GM12878 (cell line): ENCODE data around the gene KIAA1143. TPM values are rescaled to one million over a fixed set of nuclear protein-coding genes. Genes with fewer than 3 reads are reported as not detected.

Experiments
- ATAC-seq: fragments of 200-7000 bp; cut with Tn5 transposase; 3 replicates; pipeline ENCODE4 v1.9.1; 2020; ENCODE audit warnings: mild to moderate bottlenecking, moderate library complexity
- BruUV-seq: library from RNA; stranded (reverse); fragments of 400-500 nt; replicated peaks from 2 replicates; lab custom pipeline; 2021; lab: Mats Ljungman, UMichigan
- CTCF ChIA-PET: fragments of 300-600 bp; sonication (Branson Sonifier 250); formaldehyde crosslinking; extraction: SDS; loops from one replicate; lab custom pipeline; 2021; ENCODE audit warnings: inconsistent platforms; lab: Yijun Ruan, JAX
- POLR2A ChIA-PET: fragments of 350-600 bp; formaldehyde crosslinking; extraction: SDS; loops from one replicate; lab custom pipeline; 2021; ENCODE audit warnings: inconsistent platforms; lab: Charles Lee
- RAD21 ChIA-PET: fragments of 300-600 bp; sonication (Branson Sonifier 250); formaldehyde crosslinking; loops from one replicate; lab custom pipeline; 2023; ENCODE audit warnings: antibody characterized with exemption; ENCODE audit not compliant: unreplicated experiment; lab: Charles Lee
- SMC1A ChIA-PET: fragments of 300-600 bp; sonication (Branson Sonifier 250); formaldehyde crosslinking; loops from one replicate; lab custom pipeline; 2023; ENCODE audit not compliant: unreplicated experiment, uncharacterized antibody; lab: Charles Lee
- DNase-seq: peaks from one replicate; pipeline ENCODE4 v3.0.0-alpha.2; 2011; ENCODE audit warnings: low read depth, low spot score
- FAIRE-seq: peaks from 3 replicates; lab custom pipeline; 2011; peaks lifted over from hg19 to GRCh38; lab: Jason Lieb, UNC
- H2AFZ ChIP-seq: 2 replicates; pipeline ENCODE4 v1.6.0; 2011; ENCODE audit warnings: low read depth, low read length, control low read depth; ENCODE audit not compliant: control insufficient read depth
- H3K27ac ChIP-seq: 2 replicates; pipeline ENCODE4 v1.5.1; 2011; ENCODE audit warnings: control low read depth; ENCODE audit not compliant: control insufficient read depth, insufficient read depth
- H3K27me3 ChIP-seq, 2 experiments: replicated peaks in 1 of 2; 2 replicates each; pipeline versions ENCODE4 v1.6.0 to v1.6.1; 2011; ENCODE audit warnings: low read length in 1 of 2; ENCODE audit not compliant: control insufficient read depth in 2 of 2, insufficient read depth in 2 of 2
- H3K36me3 ChIP-seq, 2 experiments: 2 replicates each; pipeline ENCODE4 v1.5.1; 2011; ENCODE audit warnings: low read length in 1 of 2; ENCODE audit not compliant: control insufficient read depth in 2 of 2, insufficient read depth in 2 of 2
- H3K4me1 ChIP-seq: 2 replicates; pipeline ENCODE4 v1.6.1; 2011; ENCODE audit warnings: mild to moderate bottlenecking, low read length, moderate library complexity, mixed read lengths; ENCODE audit not compliant: control insufficient read depth, insufficient read depth
- H3K4me2 ChIP-seq: 2 replicates; pipeline ENCODE4 v1.6.0; 2011; ENCODE audit warnings: control low read depth; ENCODE audit not compliant: control insufficient read depth, insufficient read depth
- H3K4me3 ChIP-seq: fragments of 200-600 bp; sonication (generic); 2 replicates; pipeline ENCODE4 v1.5.1; 2016
- H3K79me2 ChIP-seq: 2 replicates; pipeline ENCODE4 v1.6.0; 2011; ENCODE audit warnings: low read length; ENCODE audit not compliant: control insufficient read depth, insufficient read depth
- H3K9ac ChIP-seq: 2 replicates; pipeline ENCODE4 v1.8.0; 2011; ENCODE audit warnings: low read length, control low read depth, mixed read lengths; ENCODE audit not compliant: control insufficient read depth, insufficient read depth
- H3K9me3 ChIP-seq: replicated peaks from 3 replicates; pipeline ENCODE4 v1.5.1; 2011; ENCODE audit warnings: mild to moderate bottlenecking, low read length; ENCODE audit not compliant: control insufficient read depth, insufficient read depth
- H4K20me1 ChIP-seq: 2 replicates; pipeline ENCODE4 v1.6.0; 2011; ENCODE audit not compliant: control insufficient read depth, insufficient read depth
- IKZF2 ChIP-seq, 2 experiments: fragments of 450-650 bp; IDR thresholded peaks; 2 replicates each; pipeline ENCODE4 v1.6.1; 2017; ENCODE audit warnings: mild to moderate bottlenecking in 2 of 2, moderate library complexity in 2 of 2
- RELB ChIP-seq: fragments of 450-650 bp; IDR thresholded peaks from 2 replicates; pipeline ENCODE4 v1.6.1; 2017; ENCODE audit warnings: low read depth, mild to moderate bottlenecking, moderate library complexity
- ZNF274 ChIP-seq: IDR thresholded peaks from one replicate; pipeline ENCODE4 v1.8.0; 2011; ENCODE audit not compliant: insufficient read length, insufficient read depth
- WGBS: methylation state at CpG from one replicate; pipeline ENCODE4 v1.1.6; 2016; ENCODE audit warnings: low lambda C conversion rate; ENCODE audit not compliant: insufficient replicate concordance, insufficient coverage; ENCODE audit errors: missing lambda C conversion rate; 5-methylcytosine and 5-hydroxymethylcytosine counted together
- in situ Hi-C: fragments of 300-500 bp; cut with MboI; formaldehyde crosslinking; loops from 9 replicates; pipeline ENCODE4 v1.14.3; 2018; ENCODE audit warnings: mixed read lengths
- intact Hi-C: fragments of 100-400 bp; cut with micrococcal nuclease; formaldehyde crosslinking; loops from one replicate; pipeline ENCODE4 v1.14.2; 2022; ENCODE audit not compliant: unreplicated experiment
- polyA plus RNA-seq, 11 experiments: library from polyadenylated mRNA; depleted of rRNA in 4 of 11; unstranded in 6 of 11; stranded (reverse) in 5 of 11; fragments of >200 nt; fragmentation: Nextera tagmentation in 4 of 11; fragmentation: Illumina TruSeq in 1 of 11; extraction: Ambion mirVana in 4 of 11; extraction: Trizol in 1 of 11; gene quantifications; 1 replicate in 1 of 11; 2 replicates in 10 of 11; pipeline versions ENCODE4 v1.2.1 to v1.2.3, GENCODE V29; 2011 to 2016; ENCODE audit warnings: inconsistent platforms in 2 of 11, missing spikeins in 2 of 11, low read depth in 1 of 11
- total RNA-seq, 4 experiments: library from RNA; depleted of rRNA in 3 of 4; stranded (reverse); fragments of >200 nt in 3 of 4; fragmentation: Illumina TruSeq in 1 of 4; extraction: Trizol in 1 of 4; gene quantifications; 2 replicates each; pipeline versions ENCODE4 v1.2.1 to v1.2.3, GENCODE V29; 2013 to 2021

KIAA1143 gene
- total and polyA plus RNA-seq, 10 of the 15 experiments (the other 5 are each of a cell fraction or from before 2014, with no cell fraction given), result 11.4 to 37.6 (median 28.4) TPM

- RAD21 ChIA-PET, result no interaction called here
- WGBS, result 53% methylated on average over 3 of the region's 3 CpGs
- peaks cover 31% of the 10 kb centered on the region for H3K9me3 ChIP-seq
Measured at GRCh38 chr3:44734646-44735168, 26.7 kb downstream of the KIAA1143 start.

More at GRCh38 chr3:44734646-44735168, 26.7 kb downstream of the KIAA1143 start:
- TF ChIP-seq IKZF2 (IDR thresholded peaks at IDR 0.05) (no peak), RELB (no peak), ZNF274 (peak; percentile 67)
- DNase-seq (no peak), FAIRE-seq (no peak), ATAC-seq (no peak)
- Histone ChIP-seq H3K27me3 (no peaks in the 10 kb centered on the region), H3K4me3 (no peak overlapping the region), H3K4me1 (no peaks in the 10 kb centered on the region), H4K20me1 (no peaks in the 10 kb centered on the region), H3K79me2 (no peaks in the 10 kb centered on the region), H2AFZ (no peak overlapping the region), H3K4me2 (no peak overlapping the region), H3K36me3 (no peaks in the 10 kb centered on the region), H3K27ac (no peak overlapping the region), H3K9ac (no peak overlapping the region)
- no TSS peak for BruUV-seq
- ChIA-PET POLR2A (no interaction called here), SMC1A (no interaction called here), CTCF (no interaction called here)
- intact Hi-C loops (no loop called here), in situ Hi-C loops (no loop called here)
